Skeletal muscle satellite cell (primary cell): Measurements from ENCODE around the gene BRI3BP.

Source experiments
- H3K27me3 ChIP-seq: 2 replicates; pipeline ENCODE4 v1.7.0; 2013; ENCODE audit warnings: low read length; ENCODE audit not compliant: control insufficient read depth, insufficient read depth
- H3K36me3 ChIP-seq: 2 replicates; pipeline ENCODE4 v1.7.0; 2013; ENCODE audit warnings: mild to moderate bottlenecking, control low read depth, low read length; ENCODE audit not compliant: insufficient read depth
- H3K4me1 ChIP-seq: 2 replicates; pipeline ENCODE4 v1.7.0; 2013; ENCODE audit warnings: low read length; ENCODE audit not compliant: control insufficient read depth, insufficient read depth
- H3K4me2 ChIP-seq: 2 replicates; pipeline ENCODE4 v1.7.0; 2013; ENCODE audit warnings: mild to moderate bottlenecking, low read length
- H3K4me3 ChIP-seq: 2 replicates; pipeline ENCODE4 v1.7.0; 2013; ENCODE audit warnings: low read length
- H3K9ac ChIP-seq: 2 replicates; pipeline ENCODE4 v1.7.0; 2013; ENCODE audit warnings: mild to moderate bottlenecking, low read depth, low read length, moderate library complexity
- H3K9me3 ChIP-seq: replicated peaks from 2 replicates; pipeline ENCODE4 v1.7.0; 2013; ENCODE audit warnings: mild to moderate bottlenecking, control low read depth, low read length

The BRI3BP gene

GRCh38 chr12:124956571-124956970 is 36.9 kb upstream of the BRI3BP start:
- no peak overlapping the region for H3K4me3 ChIP-seq
- H3K9ac ChIP-seq: no peak overlapping the region
- H3K36me3 ChIP-seq: peaks cover 37% of the 10 kb centered on the region
- no peaks in the 10 kb centered on the region for H3K27me3 ChIP-seq
- H3K4me2 ChIP-seq: no peak overlapping the region
- H3K9me3 ChIP-seq: no peaks in the 10 kb centered on the region
- no peaks in the 10 kb centered on the region for H3K4me1 ChIP-seq

GRCh38 chr12:124961055-124961454 is 32.4 kb upstream of the BRI3BP start:
- no peak overlapping the region for H3K4me2 ChIP-seq
- no peaks in the 10 kb centered on the region for H3K27me3 ChIP-seq
- no peaks in the 10 kb centered on the region for H3K9me3 ChIP-seq
- H3K36me3 ChIP-seq: peaks cover 47% of the 10 kb centered on the region
- no peaks in the 10 kb centered on the region for H3K4me1 ChIP-seq
- no peak overlapping the region for H3K9ac ChIP-seq
- H3K4me3 ChIP-seq: no peak overlapping the region

- Histone ChIP-seq H3K4me2 (no peak overlapping the region), H3K9ac (no peak overlapping the region), H3K4me3 (no peak overlapping the region), H3K36me3 (peaks cover 46% of the 10 kb centered on the region), H3K27me3 (no peaks in the 10 kb centered on the region), H3K9me3 (no peaks in the 10 kb centered on the region), H3K4me1 (no peaks in the 10 kb centered on the region)
Measured at GRCh38 chr12:124963211-124963610, 30.2 kb upstream of the BRI3BP start.

- Histone ChIP-seq H3K4me1 (no peaks in the 10 kb centered on the region), H3K4me3 (no peak overlapping the region), H3K4me2 (no peak overlapping the region), H3K27me3 (no peaks in the 10 kb centered on the region), H3K9ac (no peak overlapping the region), H3K9me3 (no peaks in the 10 kb centered on the region), H3K36me3 (peaks cover 50% of the 10 kb centered on the region)
Measured at GRCh38 chr12:124964251-124964650, 29.2 kb upstream of the BRI3BP start.

GRCh38 chr12:124964836-124965462 is 28.5 kb upstream of the BRI3BP start:
- Histone ChIP-seq H3K27me3 (no peaks in the 10 kb centered on the region), H3K9me3 (no peaks in the 10 kb centered on the region), H3K9ac (no peak overlapping the region), H3K4me2 (no peak overlapping the region), H3K4me1 (no peaks in the 10 kb centered on the region), H3K36me3 (peaks cover 44% of the 10 kb centered on the region), H3K4me3 (no peak overlapping the region)

- no peak overlapping the region for H3K9ac ChIP-seq
- no peaks in the 10 kb centered on the region for H3K4me1 ChIP-seq
- H3K4me3 ChIP-seq: no peak overlapping the region
- peaks cover 56% of the 10 kb centered on the region for H3K36me3 ChIP-seq
- H3K9me3 ChIP-seq: no peaks in the 10 kb centered on the region
- H3K4me2 ChIP-seq: no peak overlapping the region
- no peaks in the 10 kb centered on the region for H3K27me3 ChIP-seq
Measured at GRCh38 chr12:124967016-124967739, 26.3 kb upstream of the BRI3BP start.

- H3K4me2 ChIP-seq: no peak overlapping the region
- H3K4me3 ChIP-seq: no peak overlapping the region
- H3K9ac ChIP-seq: no peak overlapping the region
- H3K27me3 ChIP-seq: no peaks in the 10 kb centered on the region
- no peaks in the 10 kb centered on the region for H3K9me3 ChIP-seq
- H3K4me1 ChIP-seq: no peaks in the 10 kb centered on the region
- H3K36me3 ChIP-seq: peaks cover 55% of the 10 kb centered on the region
Measured at GRCh38 chr12:124968656-124969055, 24.8 kb upstream of the BRI3BP start.

GRCh38 chr12:124970647-124971402 is 22.6 kb upstream of the BRI3BP start:
- H3K4me3 ChIP-seq: no peak overlapping the region
- H3K27me3 ChIP-seq: no peaks in the 10 kb centered on the region
- H3K9ac ChIP-seq: no peak overlapping the region
- H3K9me3 ChIP-seq: no peaks in the 10 kb centered on the region
- peaks cover 51% of the 10 kb centered on the region for H3K36me3 ChIP-seq
- H3K4me1 ChIP-seq: no peaks in the 10 kb centered on the region
- H3K4me2 ChIP-seq: no peak overlapping the region

GRCh38 chr12:124971603-124972002 is 21.8 kb upstream of the BRI3BP start:
- no peaks in the 10 kb centered on the region for H3K27me3 ChIP-seq
- H3K9ac ChIP-seq: no peak overlapping the region
- no peaks in the 10 kb centered on the region for H3K4me1 ChIP-seq
- peaks cover 51% of the 10 kb centered on the region for H3K36me3 ChIP-seq
- no peak overlapping the region for H3K4me2 ChIP-seq
- no peak overlapping the region for H3K4me3 ChIP-seq
- no peaks in the 10 kb centered on the region for H3K9me3 ChIP-seq

GRCh38 chr12:124972211-124972610 is 21.2 kb upstream of the BRI3BP start:
- Histone ChIP-seq H3K27me3 (no peaks in the 10 kb centered on the region), H3K4me3 (no peak overlapping the region), H3K4me2 (no peak overlapping the region), H3K4me1 (no peaks in the 10 kb centered on the region), H3K36me3 (peaks cover 48% of the 10 kb centered on the region), H3K9ac (no peak overlapping the region), H3K9me3 (no peaks in the 10 kb centered on the region)

GRCh38 chr12:124975276-124975675 is 18.2 kb upstream of the BRI3BP start:
- no peaks in the 10 kb centered on the region for H3K9me3 ChIP-seq
- no peak overlapping the region for H3K4me3 ChIP-seq
- no peaks in the 10 kb centered on the region for H3K4me1 ChIP-seq
- H3K9ac ChIP-seq: no peak overlapping the region
- no peaks in the 10 kb centered on the region for H3K27me3 ChIP-seq
- H3K4me2 ChIP-seq: no peak overlapping the region
- H3K36me3 ChIP-seq: peaks cover 60% of the 10 kb centered on the region
